HCT116 (cell line): Measurements from ENCODE around the gene USP32.

Source experiments
- CBX3 ChIP-seq: IDR thresholded peaks from 2 replicates; pipeline ENCODE4 v1.6.1; 2012; ENCODE audit warnings: low read depth
- CEBPB ChIP-seq: IDR thresholded peaks from 2 replicates; pipeline ENCODE4 v1.6.1; 2012; ENCODE audit warnings: low read depth
- CTCF ChIP-seq, 3 experiments: fragments of 200-600 bp in 1 of 3; sonication (generic) in 1 of 3; IDR thresholded peaks in 2 of 3; conservative IDR thresholded peaks in 1 of 3; 2 replicates each; pipeline ENCODE4 v1.5.1; 2012 to 2017; ENCODE audit warnings: low read depth in 2 of 3, low read length in 2 of 3, antibody characterized with exemption in 1 of 3, borderline replicate concordance in 1 of 3, control low read depth in 1 of 3, mild to moderate bottlenecking in 1 of 3, mixed read lengths in 1 of 3, mixed run types in 1 of 3, moderate library complexity in 1 of 3; ENCODE audit not compliant: insufficient read depth in 1 of 3
- EZH2phosphoT487 ChIP-seq: fragments of 200-600 bp; IDR thresholded peaks from 2 replicates; pipeline ENCODE4 v1.6.1; 2018; ENCODE audit warnings: antibody characterized with exemption, borderline replicate concordance
- POLR2A ChIP-seq: IDR thresholded peaks from 2 replicates; pipeline ENCODE4 v1.7.0; 2011; ENCODE audit warnings: borderline replicate concordance; ENCODE audit not compliant: insufficient read depth, insufficient read length; ENCODE audit errors: extremely low read depth
- POLR2AphosphoS5 ChIP-seq: IDR thresholded peaks from 2 replicates; pipeline ENCODE4 v1.6.1; 2011; ENCODE audit warnings: mild to moderate bottlenecking, low read depth, low read length, moderate library complexity
- REST ChIP-seq: IDR thresholded peaks from 2 replicates; pipeline ENCODE4 v1.6.1; 2012; ENCODE audit warnings: low read depth
- SIN3A ChIP-seq: IDR thresholded peaks from 2 replicates; pipeline ENCODE4 v1.6.1; 2012; ENCODE audit warnings: low read depth
- SP1 ChIP-seq: IDR thresholded peaks from 2 replicates; pipeline ENCODE4 v1.6.1; 2012; ENCODE audit warnings: low read depth

GRCh38 chr17:60318326-60318725 lies 73.6 kb downstream of the USP32 start:
- TF ChIP-seq POLR2AphosphoS5 (no peak), CEBPB (no peak), REST (no peak), CTCF (IDR thresholded peaks at IDR 0.05 in 2 of 3, conservative IDR thresholded peaks at IDR 0.05 in 1 of 3; ENCODE audit: borderline replicate concordance in 1 of 3, insufficient read depth in 1 of 3, low read depth in 2 of 3, low read length in 2 of 3) (no peak), SIN3A (no peak), SP1 (no peak), POLR2A (no peak), EZH2phosphoT487 (no peak), CBX3 (no peak)
